ENCODE data around the gene CDH4.

Gene CDH4

DNA sequence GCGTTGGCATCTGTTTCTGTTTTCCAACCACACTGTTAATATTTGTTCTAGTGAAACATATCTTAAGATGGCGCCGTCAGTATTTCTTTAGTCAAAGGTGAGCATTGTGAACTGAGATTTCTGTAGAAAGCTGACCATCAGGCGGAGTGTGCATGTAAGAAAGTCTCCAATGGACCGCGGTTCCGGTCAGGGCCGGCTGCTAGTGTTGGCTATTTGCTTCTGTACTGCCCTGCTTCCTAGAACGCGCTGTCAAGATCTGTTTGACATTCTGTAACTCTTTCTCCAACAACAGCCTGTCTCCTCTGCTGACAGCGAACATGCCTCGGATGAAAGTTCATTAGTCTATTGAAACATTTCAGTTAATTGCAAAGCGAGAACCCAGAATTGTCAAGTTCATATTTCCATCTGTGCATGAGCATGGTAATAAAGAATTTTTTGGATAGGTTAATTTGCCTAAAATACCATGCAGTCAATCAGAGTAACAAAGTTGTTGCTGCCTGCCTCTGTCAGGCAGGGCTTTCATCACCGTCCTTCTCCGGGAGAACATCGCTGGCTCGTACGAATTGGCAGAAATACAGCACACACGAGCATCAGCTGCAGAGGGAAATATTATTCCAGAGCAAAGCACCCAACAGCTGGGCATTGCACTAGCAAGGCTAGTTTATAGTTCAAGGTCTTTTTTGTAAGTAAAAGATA, 369.1 kb downstream of the CDH4 start:
- no peak for DNase-seq

DNA sequence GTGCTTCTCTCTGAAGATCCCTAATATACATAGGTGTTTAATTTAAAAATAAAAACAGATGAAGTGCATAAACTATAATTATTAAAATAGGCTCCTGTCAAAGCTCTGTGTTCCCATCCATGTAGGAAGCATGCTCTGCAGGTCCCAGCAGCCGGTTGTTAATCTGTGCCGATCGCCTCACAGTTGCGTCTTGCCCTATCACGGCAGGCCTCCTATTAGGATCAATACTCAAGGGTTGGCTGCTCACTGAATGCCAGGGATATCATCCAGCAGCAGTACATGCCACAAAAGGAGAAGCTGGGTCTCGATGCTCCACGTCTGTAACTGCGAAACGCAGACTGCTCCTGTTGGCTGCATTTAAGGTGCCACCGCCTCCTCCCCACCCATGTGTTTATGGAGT, 369.8 kb downstream of the CDH4 start:
- DNase-seq: no peak

DNA sequence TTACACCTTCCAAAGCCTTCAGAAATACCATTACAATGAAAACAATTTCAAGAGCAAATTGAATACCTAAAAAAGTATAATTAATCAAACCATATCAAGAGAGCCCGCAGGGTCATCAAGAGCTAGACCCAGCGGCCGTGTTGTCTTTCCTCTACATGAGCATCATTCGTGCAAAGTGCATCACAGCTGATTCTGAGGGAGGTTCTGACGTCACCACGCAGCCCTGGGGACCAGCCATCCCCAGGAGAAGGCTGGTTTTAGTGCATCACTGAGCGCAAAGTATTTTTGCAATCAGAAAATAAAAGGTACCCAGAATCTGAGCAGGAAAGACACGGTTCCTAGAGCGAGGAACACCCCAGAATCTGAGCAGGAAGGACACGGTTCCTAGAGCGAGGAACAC, 371.4 kb downstream of the CDH4 start:
- no peak for DNase-seq

DNA sequence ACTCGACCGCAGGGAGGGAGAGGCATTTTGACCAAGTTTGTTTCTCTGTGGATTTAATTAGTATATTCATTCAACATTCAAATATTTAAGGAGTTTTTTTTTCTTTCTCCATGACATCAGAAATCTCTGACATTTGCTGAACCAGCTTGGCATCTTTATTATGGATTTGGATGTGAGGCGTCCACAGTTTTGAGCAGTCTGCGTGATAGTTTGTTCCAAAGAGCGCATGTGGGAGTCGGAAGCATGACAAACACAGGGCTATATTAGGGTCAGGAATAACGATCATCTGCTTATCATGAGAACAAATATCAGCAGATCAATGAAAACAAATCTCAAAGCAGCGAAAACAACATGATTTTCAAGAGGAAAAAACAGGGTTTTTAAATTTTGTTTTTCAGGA, 373.2 kb downstream of the CDH4 start:
- no peak for DNase-seq

DNA sequence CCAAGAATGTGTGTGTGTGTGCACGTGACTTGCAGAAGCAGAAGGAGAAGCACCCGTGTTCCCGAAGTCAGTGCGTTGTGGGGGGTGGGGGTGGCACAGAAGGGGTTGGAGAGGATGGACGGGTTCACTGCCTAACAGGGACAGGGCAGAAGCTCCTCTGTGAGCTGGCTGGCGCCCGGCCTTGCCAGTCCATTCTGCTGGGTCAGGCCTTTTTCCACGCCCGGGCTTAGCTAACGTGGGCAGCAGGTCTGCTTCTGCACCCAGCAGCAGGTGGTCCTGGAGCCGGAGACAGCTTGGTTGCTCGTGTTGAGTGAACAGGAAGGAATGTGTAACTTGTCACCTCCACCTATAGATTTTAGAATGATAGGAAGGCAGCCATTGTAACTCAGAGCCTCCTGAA, 374.4 kb downstream of the CDH4 start:
- DNase-seq: no peak

DNA sequence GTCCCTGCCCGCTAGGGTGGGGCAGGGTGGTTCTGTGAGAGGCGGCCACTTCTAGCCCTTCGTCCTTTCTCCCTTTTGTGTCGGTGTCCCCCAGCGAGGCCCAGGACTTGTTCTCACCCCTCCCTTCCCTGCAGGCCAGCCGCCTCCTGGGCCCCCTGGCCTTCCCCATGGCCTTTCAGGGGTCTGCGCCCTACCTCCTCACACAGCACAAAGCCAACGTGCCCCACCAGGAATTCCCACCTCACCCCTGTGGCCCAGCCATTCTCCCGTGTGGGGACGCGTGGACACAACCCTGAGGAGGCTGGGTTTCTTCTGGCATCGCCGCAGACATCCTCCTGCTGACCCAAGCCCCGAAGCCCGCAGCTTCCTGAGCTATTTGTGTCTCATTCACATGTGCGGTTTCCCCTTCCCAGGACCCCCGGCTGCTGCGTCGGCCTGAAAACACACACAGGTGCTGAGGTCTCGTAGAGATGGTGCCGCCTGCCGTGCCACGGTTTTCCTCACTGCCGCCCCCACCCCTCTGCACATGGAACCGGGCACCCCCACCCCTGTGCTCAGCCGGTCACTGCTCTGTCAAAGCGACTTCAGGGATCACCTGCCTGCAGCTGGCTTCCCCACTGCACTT, 375.8 kb downstream of the CDH4 start:
- DNase-seq: no peak

DNA sequence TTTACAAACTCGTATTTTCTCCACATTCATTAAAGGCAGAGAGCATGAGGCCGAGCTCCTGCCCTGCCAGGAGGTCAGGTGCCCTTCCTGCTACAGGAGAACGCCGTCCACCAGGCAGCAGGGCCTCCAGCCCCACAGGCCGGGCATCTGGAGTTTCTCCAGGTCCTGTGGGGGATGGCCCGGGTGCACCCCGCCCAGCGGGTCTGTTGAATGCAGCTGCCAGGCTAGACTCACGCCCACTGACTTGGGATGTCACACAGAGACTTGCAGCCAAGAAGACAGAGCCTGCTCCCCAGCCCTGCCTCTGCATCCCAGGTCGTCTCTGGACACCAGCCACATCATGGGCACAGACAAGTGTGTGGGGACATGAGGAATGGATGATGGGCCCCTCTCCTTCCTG, 376.4 kb downstream of the CDH4 start:
- no peak for DNase-seq

DNA sequence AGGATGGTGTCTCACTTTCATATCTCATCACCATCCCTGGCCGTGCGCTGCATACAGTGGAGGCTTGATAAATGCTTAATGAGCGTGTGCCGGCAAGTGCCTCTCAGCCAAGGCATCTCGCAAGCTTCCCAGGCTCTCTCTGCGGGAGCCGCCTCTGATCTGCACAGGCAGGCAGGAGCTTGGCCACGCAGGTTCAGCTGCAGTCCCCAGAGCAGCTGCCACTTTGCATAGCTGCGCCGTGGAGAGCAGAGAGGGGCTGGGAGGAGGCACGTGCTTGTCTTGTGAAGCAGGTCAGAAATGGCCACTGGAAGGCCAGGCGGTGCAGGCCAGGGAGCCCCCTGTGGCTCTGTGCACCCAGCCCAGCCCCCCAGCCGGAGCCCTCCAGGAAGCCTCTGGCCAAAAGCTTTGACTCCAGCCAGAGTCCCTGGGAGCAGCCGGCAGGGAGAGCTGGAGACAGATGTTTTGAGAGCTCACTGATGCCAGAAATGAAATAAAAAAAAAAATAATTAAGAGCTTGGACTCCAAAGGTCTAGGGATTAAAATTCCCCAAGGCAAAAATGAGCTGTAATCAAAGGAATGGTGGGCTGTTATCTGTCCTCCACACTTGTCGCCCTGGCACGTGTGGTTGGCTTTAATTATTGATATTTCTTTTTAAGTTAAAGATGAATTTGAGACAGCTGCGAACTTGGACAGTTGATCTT, 377.0 kb downstream of the CDH4 start:
- peak; percentile 8 for DNase-seq

DNA sequence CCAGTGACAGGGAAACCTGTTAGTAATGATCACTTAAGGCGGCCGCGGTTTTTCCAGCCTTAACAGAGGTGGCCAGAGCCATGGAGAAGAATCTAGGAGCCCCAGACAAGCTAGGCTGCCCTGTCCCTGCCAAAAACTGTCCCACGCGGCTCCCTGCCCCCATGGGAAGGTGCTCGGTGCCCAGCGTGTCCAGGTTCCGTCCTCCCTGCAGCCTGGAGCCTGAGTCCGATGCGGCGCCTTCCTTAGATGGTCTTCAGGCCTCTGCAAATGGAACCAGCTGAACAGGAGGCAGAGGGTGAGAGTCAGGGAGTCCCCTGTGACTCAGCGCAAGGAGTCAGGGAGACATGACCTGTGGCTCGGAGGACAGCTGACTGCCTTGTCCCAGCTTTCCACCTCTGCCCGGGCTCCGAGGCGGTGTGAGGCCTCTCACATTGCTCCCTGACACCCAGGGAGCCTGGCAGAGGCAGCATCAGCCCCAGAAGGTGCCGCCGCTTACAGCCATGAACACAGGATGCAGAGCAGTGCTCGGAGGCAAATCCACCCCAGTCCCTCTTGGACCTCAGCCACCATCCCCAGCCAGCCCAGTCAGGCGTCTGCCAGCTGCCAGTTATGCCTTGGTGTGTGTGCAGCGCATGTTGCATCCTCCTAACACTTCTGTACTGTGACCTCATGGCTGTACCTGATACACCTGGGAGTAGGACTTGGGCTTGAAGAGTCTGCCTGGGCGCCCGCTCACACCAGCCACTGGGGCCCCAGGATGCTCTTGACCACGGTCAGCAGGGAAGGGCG, 377.7 kb downstream of the CDH4 start:
- no peak for DNase-seq

DNA sequence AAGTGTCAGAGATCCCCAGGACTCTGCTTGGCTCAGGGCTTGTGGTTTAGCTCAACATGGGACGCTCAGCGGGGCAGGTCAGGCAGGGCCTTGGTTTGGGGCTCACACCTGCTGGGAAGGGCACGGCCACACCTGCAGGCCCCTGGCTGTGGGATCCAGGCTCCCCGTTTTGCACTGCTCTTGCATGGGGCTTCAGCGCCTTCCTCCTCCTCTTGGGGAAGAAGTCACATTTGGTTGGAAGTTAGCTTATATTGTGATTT, 378.3 kb downstream of the CDH4 start:
- DNase-seq: no peak

DNA sequence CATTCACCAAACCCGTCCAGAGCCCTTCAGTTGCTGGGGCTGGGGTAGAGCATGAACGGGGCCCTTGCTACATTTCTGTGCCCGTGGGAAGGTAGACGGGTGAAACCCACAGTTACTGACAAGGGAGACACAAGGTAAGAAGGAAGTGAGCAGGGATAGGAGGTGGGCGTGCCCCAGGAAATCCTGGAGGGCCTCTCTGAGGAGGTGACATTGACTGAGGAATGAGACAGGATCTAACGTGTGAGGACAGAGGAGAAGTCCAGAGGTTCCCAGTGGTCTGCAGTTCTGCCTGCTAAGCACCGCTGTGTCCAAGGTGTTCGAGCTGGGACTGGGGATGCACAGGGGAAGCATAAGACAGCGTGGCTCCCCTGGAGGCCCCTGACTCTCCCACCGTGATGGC, 378.8 kb downstream of the CDH4 start:
- no peak for DNase-seq

DNA sequence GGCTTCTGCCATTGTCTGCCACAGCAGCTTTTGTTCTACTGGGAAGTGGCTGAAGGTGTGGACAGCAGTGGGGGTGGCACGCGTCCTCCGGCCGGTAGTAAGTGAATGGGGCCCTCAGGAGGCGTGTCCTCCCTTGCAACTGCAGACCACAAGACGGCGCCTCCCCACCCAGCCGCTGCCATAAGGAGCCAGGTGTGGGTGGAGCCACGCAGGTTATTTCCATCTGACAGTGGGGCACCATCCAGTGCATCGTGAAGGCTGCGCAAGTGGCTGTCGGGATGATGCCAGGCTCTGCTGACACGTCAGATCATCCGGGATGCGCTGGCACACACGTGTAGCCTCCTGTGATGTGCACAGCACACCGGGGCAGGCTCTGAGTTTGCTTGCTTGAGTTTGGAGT, 379.7 kb downstream of the CDH4 start:
- no peak for DNase-seq

DNA sequence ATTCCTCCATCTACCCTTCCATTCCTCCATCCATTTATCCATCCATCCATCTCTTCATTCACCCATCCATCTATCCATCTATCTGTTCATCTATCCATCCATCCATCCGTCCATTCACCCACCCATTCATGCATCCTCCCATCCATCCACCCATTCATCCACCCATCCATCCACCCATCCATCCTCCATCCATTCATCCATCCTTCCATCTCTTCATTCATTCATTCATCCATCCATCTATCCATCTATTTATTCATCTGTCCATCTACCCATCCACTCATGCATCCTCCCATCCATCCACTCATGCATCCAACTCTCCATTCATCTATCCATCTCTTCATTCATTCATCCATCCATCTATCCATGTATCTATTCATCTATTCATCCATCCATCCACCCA, 380.9 kb downstream of the CDH4 start:
- no peak for DNase-seq

DNA sequence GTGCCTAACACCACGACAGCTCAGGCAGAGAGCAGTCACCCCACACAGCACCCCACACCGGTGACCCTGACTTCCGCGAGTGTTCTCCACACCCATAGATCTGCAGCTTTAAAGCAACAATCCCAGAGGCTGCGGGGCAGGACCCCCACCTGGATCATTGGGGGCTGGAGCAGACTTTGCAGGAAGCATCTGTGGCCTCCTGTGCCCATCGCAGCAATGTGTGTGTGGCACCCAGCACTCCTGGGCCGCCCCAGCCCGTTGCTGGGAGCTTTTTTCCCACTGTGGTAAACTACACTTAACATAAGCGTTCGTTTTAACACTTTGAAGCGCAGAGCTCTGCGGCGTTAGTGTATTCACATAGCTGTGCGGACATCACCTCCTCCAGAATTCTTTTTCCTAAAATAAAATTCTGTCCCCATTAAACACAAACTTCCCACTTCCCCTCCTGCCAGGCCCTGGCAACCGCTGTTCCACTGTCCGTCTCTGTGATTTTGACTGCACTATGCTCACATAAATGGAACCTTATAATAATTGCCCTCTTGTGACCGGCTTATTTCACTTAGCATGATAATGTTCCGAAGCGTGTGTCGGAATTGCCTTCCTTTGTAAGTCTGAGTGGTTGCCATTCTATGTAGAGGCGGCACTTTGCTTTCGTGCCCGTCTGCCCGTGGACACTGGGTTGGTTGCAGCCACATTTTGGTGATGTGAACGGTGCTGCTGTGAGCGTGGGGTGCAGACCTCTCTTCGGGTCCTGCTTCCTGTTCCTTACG, 382.5 kb downstream of the CDH4 start:
- DNase-seq: no peak

DNA sequence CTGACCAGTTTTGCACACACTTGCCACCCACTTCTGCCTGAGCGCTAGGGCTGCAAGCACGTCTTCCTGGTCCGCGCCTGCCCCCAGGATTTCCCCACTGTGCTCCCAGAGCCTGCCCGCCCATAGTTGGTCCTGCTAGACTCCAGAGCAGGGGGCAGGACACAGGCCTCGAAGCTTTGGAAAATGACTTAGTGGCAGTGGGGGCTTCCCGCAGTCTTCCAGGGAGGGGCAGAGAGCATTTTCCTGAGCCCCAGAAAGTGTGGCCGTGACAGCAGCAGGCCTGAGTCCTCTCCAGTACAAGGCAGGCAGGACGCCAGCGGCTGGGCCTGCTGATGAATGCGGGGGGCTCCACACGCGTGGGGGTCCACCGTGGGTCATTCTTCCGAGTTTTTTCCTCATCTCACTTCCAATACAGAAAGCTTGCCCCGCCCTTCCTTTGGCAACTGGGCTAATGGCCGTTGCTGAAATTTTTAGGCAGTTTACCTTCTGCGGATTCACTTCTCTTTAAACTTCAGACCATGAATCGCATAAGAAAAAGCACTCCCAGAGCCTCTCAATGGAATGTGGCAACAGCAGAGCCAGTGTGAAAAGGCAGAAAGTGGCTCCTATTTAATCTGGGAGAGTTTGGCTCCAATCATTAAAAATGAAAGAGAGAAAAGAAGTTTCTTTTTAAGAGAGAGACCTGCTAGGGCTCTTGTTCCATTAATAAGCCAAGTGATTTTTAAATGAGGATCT, 383.8 kb downstream of the CDH4 start:
- no peak for DNase-seq

DNA sequence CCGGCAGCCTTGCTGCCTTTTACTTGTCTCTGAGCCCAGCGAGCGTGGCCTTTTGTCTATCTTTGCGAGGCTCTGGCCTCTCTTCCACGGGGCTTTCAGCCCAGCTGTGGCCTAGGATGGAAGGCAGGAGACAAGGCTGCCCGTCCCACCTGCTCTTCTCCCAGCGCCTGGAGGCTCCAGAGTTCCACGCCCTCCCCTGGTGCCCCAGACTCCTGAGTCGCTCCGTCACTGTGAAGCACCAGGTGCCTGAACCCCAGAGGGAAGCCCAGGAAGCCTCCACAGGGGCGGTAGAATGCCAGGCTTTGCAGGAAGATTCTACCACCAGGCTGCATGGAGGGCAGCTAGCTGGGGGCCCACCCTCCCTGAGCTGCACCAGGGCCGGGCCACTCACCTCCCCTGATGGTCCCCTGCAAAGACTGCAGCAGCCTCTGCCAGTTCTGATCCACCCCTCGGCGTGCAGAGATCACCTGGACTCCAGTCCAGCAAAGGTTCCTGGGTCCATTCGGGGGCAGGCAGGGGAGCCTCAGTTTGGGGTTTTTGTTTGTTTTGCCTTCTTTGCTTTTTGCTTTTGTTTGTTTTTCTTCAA, 384.6 kb downstream of the CDH4 start:
- no peak for DNase-seq

DNA sequence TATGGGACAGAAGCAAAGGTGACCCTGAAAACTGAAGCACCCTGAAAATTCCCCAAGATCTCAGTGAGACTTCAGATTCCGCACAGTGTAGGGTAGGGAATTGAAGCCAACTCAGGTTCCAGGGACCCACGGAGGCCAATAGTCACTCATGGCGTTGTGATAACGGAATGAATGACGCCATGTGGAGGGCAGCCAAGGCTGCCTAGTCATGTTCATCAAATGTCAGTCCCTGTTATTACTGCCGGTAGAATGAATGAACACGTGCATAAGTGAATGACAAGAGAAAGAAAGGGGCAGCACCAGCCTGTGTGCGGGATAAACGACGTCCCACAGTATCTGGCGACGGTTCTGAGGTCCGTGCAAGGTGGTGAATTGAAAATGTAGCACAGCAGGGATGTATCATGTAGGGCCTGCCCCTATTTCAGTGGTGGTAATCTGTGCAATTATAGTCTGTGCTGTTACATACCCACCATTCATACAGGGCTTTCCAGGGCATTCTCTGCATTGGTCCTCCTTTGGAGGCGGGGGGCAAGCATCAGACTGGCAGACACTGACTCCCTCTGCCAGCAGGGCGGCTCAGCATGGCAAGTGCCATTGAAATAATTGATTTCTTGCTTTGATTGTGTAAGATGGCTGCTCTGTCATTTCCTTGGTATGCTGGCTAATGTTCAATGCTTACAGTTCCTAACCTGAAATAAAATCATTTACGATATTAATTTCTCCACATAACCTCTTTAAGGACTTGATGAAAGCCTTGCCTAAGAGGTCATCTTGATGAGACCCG, 386.9 kb downstream of the CDH4 start:
- peak; percentile 51 for DNase-seq

DNA sequence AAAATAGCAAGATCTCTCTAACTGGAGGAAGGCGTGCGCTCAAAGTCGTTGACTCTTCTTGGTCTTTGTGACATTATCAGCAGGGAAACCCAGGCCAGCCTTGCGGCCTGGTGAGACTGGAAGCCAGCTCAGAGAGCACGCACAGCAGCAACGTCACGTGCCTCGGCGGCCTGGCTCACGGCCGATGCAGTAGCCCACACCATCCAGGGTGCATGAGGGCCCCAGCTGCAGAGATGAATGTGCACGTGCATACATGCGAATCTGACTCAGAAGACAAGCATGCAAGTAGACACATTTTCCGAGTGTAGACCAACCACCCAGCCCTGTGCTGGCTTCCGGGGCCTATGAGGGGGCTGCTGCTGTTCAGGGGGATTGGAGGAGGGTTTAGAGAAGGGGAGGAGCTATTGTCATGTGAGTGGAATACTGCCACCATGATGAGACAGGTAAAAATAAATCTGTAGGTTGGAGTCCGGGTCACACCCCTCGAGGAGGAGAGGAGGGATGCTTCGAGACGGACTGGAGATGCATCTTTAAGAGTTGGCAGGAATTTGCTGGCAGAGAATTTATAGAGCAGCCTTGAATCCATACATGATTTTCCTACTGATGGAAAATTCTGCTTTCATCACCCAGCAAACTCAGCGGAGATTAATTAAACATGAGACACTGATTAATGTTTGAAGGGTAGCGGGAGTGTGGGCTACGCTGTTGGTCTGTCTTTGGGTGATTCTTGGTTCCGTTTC, 388.2 kb downstream of the CDH4 start:
- peak; percentile 94 for DNase-seq

DNA sequence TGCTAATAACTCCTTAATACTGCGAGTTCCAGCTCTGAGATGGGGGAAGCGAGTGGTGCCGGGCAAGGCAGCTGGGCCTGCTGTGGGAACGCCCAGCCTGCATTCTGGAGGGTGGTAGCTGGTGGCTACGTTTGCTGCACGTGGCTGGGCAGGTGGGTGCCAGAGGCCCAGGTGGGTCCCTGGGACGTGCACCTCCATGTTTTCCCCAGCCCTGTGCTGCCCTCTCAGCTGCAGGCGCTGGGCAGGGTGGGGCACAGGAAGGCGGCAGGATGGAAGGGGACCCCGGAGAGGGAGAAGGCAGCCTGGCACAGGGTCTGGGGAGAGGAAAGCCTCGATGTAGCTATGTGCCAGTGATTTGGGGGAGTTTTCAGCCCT, 388.8 kb downstream of the CDH4 start:
- DNase-seq: no peak

DNA sequence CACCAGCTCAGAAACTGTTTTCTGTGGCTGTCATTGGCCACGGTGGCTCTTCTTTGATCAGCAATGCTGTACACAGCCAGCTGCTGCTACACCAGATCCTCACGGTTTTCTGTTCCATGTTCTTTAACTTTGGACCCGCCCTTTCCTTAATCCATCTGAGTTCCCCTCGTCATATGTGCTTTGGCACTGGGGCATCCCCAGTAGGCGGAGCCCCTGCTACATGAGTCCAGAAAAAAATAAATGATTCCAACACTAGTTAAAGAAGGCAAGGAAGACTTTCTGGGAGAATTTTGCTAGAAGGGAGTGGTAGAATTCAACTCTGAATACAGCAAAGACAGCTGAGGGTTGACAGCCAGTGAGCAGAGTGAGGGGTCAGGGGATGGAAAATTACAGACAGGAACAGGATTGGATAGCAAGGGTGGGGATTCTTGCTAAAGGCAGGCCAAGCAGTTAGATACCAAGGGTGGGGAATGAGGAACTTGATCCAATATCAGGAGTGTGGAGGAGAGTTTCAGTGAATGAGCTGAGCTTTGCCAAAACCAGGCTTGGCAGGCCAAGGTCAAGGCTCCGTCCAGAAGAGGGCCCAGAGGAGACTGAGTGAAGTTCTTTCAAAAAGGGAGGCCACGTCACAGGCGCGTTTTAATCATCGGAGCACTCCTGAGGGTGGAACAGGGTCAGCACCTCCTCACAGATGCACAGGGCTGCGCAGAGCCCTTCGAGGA, 391.8 kb downstream of the CDH4 start:
- no peak for DNase-seq
